GM13976 (cell line): Measurements from ENCODE around the gene CERKL.

Experiments used
- DNase-seq: peaks from one replicate; pipeline ENCODE4 v3.0.0; 2012; ENCODE audit warnings: low spot score
- in situ Hi-C: fragments of 300-500 bp; cut with MboI; formaldehyde crosslinking; loops from one replicate; pipeline ENCODE4 v1.12.0; 2022; ENCODE audit warnings: low sequenced_read_pairs, mixed read lengths, inconsistent platforms; ENCODE audit not compliant: unreplicated experiment
- TF ChIP-seq, protein P1 (sequence below): IDR thresholded peaks from 2 replicates; pipeline ENCODE4 v1.5.1; 2012; ENCODE audit warnings: borderline replicate concordance, mild to moderate bottlenecking; ENCODE audit not compliant: insufficient read depth; ENCODE audit errors: extremely low read depth, missing control alignments, control extremely low read depth

Gene CERKL

GRCh38 chr2:181632733-181633401, 24.0 kb downstream of the CERKL start:
- DNase-seq, result no peak
- in situ Hi-C loops, result no loop called here
- TF ChIP-seq, protein P1, sequence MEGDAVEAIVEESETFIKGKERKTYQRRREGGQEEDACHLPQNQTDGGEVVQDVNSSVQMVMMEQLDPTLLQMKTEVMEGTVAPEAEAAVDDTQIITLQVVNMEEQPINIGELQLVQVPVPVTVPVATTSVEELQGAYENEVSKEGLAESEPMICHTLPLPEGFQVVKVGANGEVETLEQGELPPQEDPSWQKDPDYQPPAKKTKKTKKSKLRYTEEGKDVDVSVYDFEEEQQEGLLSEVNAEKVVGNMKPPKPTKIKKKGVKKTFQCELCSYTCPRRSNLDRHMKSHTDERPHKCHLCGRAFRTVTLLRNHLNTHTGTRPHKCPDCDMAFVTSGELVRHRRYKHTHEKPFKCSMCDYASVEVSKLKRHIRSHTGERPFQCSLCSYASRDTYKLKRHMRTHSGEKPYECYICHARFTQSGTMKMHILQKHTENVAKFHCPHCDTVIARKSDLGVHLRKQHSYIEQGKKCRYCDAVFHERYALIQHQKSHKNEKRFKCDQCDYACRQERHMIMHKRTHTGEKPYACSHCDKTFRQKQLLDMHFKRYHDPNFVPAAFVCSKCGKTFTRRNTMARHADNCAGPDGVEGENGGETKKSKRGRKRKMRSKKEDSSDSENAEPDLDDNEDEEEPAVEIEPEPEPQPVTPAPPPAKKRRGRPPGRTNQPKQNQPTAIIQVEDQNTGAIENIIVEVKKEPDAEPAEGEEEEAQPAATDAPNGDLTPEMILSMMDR, result no peak

DNA sequence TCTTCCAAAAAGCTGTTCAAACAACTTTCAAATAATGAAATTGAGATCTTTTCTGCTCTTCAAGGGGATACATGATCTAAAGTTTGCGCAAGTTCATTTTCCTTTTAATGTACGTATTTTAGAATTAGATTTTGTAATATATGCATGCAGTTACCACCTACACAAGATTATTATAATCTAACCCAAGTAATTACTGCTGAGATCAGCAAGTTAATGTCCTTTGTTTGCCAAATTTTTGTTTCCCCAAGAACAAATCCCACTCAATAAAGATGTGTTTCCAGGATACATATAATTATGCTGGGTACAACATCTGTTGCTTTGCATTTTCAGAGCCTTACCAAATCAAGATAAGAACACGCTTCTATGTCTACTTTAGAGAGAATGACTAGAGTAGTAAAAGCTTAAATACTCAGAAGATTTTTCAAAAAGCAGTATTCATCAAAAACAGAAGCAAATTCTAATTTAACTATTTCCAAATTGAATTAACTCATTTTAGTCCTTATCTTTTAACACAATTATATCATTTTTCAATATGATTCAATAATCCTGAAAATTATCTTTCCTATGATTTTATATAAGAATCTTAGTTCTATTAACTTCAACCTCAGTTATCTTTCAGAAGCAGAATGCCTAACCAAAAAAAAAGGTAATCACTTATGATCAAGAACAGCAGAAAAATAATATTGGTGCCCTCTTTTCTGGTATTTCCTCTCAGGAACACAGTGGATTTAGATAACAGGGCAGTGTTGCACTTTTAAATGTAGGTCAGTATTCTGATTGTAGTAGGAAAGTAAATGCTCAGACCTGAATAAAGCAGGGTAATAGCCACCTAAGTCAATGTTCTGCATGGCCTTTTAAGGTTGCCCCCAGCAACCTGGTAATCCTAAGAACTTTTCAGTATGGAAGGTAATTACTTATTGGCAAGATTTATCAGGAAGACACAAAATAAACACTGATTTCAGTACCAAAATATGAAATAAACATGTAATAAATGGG, 28.0 kb downstream of the CERKL start:
- no peak for DNase-seq
- in situ Hi-C loops, result no loop called here
- TF ChIP-seq, protein P1, result no peak

DNA sequence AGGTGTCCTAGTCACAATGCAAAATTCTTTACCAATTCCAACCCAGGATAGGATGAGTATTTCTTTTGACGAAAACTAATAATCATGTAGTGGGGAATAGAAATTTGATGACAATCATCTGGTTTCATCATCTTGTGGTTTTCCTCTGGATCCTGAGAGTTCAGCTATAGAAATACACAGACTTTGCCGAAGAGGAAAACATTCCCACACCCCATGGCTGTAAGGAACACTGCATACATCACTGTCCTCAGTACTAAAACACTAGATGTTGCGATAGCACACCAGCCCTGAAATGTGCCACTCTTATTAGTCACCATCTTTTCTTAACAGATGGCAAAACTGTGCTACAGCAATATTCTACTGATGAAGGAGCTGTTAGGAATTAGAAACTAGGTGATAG, 29.4 kb downstream of the CERKL start:
- DNase-seq, result no peak
- in situ Hi-C loops, result no loop called here
- TF ChIP-seq, protein P1, result no peak

DNA sequence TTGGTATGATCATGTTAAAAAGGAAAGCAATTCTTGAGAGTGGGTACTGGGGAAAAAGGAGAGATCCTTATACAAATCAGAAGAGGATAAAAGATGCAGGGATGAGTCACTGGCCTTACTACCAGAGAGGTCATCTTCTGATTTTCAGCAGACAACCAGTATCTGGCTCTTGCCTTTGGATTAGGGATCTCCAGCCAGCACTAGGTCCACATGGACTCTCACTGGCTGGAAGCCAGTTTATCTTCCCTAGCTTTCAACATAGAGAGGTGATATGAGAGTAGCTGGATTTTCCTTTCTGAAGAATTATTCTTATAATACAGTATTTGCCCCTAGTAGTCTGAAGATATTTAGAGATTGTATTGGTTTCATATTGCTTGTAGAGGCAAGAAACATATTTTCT, 30.2 kb downstream of the CERKL start:
- no peak for DNase-seq
- in situ Hi-C loops, result no loop called here
- TF ChIP-seq, protein P1, result no peak

GRCh38 chr2:181623159-181623558, 33.7 kb downstream of the CERKL start:
- TF ChIP-seq, protein P1, result no peak
- in situ Hi-C loops, result no loop called here
- no peak for DNase-seq

- in situ Hi-C loops, result no loop called here
- TF ChIP-seq, protein P1, result no peak
- DNase-seq, result no peak
Measured at GRCh38 chr2:181621779-181622490, 35.0 kb downstream of the CERKL start.
